GM18951 (cell line): Measurements from ENCODE around the gene TTI1.

ENCODE experiments used
- POLR2A ChIP-seq: IDR thresholded peaks from 4 replicates; pipeline ENCODE4 v1.6.1; 2011; ENCODE audit warnings: mild to moderate bottlenecking; ENCODE audit not compliant: insufficient read length, insufficient read depth; ENCODE audit errors: extremely low read depth
- in situ Hi-C: fragments of 300-500 bp; cut with MboI; formaldehyde crosslinking; loops from one replicate; pipeline ENCODE4 v1.12.0; 2022; ENCODE audit warnings: low sequenced_read_pairs, mixed read lengths, inconsistent platforms; ENCODE audit not compliant: unreplicated experiment

The TTI1 gene

DNA sequence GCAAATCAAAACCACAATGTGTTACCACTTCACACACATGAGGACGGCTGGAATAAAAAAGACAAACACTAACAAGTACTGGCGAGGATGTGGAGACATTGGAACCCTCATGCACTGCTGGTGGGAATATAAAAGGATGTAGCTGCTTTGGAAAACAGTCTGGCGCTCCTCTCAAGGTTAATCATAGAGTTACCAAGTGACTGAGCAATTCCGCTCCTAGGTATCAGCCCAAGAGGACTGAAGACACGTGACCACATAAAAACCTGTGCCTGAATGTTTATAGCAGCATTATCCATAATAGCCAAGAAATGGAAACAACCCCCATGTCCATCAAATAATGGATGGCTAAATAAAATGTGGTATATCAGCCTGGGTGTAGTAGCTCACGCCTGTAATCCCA, 85.3 kb downstream of the TTI1 start:
- in situ Hi-C loops: no loop called here

DNA sequence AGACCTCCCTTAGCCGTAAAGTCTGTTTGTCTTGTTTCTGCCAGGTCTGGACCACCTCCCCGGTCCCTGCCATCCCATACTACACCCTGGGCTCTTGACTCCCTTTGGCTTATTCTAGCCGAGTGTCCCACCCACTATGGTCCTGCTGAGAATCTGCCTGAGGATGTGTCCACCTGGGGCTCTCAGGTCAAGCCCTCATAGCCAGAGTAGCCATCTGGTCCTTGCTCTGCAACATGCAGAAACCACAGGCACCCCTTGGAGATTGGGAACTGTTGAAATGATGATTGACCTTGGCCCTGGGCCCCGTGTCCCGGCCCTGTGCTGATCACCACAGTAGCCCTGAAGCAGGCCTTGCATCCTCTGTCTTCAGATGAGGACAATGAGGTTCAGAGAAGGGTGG, 86.3 kb downstream of the TTI1 start:
- in situ Hi-C loops: no loop called here
- no peak for TF ChIP-seq POLR2A

More for the DNA sequence above, 85.3 kb downstream of the TTI1 start:
- TF ChIP-seq POLR2A: no peak

DNA sequence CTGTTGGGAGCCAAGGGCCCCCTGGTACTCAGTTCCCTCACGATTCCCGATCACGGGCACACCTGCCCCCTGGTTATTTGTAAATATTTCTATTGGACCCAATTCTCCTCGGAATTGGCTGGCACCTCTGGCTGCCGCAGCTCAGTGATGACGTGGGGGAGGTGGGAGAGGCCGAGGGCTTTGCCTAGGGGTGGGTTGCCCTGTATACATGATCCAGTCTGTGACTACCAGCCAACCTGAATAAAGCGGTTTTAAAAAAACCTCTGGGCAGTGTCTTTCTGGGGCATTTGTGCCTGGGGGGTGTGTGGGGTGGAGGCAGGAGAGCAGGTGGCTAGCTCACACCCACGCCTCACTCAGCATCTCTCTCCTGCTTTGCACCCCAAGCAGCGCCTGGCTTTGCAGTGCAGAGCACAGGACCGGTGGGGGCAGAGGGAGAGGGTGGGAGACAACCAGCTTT, 88.1 kb downstream of the TTI1 start:
- in situ Hi-C loops: no loop called here
- TF ChIP-seq POLR2A: no peak

DNA sequence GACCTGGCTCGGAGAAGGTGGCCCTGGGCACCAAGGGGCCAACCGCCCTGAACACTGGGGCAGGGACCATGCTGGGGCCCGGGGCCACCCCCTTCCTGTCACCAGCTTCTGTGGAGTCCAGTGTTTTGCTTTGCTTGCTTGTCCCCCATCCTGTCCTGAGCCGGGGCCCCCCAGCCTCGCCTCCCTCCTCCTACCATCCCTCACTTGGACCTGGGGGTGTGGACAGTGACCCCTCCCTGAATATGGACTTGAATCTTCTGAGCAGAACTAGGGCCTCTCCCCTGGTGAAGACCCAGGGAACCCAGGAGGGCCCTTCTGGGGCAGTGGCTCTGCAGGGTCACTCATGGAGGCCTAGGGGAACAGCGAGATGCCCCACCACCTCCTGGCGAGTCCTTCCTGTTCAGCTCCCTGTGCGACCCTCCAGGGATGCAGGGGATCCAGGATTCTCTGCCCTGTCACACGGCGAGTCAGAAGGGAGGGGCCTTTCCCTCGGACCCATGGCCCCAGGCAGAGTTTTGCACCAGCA, 88.7 kb downstream of the TTI1 start:
- no peak for TF ChIP-seq POLR2A

DNA sequence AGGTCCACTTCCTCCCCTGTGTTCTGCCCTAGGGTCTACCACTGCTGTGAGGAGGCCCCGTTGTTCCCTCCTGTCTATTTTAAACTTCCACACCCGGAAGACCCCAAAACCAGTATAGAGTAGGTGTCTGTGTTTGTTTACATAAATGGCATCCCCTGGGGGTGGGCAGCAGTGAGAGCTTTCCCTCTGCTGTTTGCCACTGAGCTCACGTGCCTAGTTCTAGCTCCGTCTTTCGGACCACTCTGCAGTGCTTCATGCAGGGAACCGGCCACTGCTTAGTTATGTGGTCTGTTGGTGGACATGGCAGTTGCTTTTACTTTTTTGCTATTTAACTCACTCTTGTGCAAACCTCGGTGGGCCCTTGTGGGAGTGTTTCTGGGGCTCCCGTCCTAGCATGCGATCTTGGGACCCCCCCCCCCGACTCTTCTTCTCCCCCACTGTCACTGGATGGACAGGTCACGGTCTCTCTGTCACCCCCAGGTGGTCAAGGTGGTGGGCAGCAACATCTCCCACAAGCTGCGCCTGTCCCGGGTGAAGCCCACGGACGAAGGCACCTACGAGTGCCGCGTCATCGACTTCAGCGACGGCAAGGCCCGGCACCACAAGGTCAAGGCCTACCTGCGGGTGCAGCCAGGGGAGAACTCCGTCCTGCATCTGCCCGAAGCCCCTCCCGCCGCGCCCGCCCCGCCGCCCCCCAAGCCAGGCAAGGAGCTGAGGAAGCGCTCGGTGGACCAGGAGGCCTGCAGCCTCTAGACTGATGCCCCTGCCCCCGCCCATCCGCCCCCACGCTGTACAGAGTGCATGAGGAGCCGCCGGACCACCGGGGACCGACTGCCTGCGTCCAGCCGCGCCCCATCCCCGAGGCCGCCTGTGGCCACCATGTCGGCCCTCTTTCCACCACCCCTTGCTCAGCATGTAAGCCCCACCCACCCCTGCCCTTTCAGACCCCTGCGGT, 89.5 kb downstream of the TTI1 start:
- in situ Hi-C loops: no loop called here
- no peak for TF ChIP-seq POLR2A

More for the DNA sequence above, 88.7 kb downstream of the TTI1 start:
- in situ Hi-C loops: no loop called here

DNA sequence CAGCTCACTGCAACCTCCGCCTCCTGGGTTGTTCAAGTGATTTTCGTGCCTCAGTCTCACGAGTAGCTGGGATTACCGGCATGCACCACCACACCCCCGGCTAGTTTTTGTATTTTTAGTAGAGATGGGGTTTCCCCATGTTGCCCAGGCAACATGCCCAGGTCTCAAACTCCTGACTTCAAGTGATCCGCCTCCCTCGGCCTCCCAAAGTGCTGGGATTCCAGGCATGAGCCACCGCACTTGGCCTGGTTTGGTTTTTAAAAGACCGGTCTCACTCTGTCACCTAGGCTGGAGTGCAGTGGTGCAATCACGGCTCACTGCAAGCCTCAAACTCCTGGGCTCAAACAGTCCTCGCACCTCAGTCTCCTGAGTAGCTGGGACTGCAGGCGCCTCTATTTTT, 90.2 kb downstream of the TTI1 start:
- in situ Hi-C loops: no loop called here
- no peak for TF ChIP-seq POLR2A

DNA sequence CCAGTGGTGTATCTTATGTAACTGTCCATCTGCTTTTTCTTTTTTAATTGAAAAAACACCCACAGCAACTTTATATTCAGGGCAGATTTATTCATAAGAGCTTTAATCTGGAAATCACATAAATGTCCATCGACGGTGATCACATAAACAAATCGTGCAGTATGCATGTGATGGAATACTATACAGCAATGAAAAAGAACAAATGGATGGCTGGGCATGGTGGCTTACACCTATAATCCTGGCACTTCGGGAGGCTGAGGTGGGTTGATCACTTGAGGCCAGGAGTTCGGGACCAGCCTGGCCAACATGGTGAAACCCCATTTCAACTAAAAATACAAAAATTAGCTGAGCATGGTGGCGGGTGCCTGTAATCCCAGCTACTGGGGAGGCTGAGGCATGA, 91.3 kb downstream of the TTI1 start:
- no peak for TF ChIP-seq POLR2A
- in situ Hi-C loops: no loop called here

DNA sequence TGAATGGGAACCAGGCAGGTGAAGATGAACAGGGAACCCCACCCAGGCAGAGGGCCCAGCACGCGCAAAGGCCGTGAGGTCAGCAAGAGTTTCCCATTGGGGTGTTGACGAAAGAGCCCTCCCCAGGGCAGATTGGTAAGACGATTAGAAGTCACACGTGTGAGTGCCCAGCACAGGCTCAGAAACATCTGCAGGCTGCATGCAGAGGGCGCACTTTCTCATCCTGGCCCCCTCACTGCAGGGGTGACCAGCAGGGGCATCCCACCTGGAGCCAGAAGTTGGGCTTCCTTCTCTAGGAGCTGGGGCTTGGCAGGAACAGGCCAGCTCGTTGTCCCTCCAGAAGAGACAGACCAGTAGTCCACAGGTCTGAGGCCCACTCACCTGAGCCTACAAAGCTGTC, 91.9 kb downstream of the TTI1 start:
- in situ Hi-C loops: no loop called here
- TF ChIP-seq POLR2A: no peak

DNA sequence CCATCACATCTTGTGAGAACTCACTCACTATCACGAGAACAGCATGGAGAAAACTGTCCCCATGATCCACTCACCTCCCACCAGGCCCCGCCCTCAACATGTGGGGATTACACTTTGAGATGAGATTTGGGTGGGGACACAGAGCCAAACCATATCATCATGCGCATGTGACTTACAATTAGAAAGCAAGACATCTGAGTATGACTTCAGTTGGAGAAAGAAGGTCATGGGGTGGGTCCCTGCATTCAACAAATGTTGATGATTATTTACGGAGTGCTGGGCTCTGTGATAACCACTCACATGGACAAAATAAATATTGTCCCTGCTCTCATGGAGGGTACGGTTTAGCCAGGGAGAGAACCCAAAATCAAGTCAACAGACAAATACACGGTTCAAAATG, 92.4 kb downstream of the TTI1 start:
- no peak for TF ChIP-seq POLR2A
- in situ Hi-C loops: no loop called here

DNA sequence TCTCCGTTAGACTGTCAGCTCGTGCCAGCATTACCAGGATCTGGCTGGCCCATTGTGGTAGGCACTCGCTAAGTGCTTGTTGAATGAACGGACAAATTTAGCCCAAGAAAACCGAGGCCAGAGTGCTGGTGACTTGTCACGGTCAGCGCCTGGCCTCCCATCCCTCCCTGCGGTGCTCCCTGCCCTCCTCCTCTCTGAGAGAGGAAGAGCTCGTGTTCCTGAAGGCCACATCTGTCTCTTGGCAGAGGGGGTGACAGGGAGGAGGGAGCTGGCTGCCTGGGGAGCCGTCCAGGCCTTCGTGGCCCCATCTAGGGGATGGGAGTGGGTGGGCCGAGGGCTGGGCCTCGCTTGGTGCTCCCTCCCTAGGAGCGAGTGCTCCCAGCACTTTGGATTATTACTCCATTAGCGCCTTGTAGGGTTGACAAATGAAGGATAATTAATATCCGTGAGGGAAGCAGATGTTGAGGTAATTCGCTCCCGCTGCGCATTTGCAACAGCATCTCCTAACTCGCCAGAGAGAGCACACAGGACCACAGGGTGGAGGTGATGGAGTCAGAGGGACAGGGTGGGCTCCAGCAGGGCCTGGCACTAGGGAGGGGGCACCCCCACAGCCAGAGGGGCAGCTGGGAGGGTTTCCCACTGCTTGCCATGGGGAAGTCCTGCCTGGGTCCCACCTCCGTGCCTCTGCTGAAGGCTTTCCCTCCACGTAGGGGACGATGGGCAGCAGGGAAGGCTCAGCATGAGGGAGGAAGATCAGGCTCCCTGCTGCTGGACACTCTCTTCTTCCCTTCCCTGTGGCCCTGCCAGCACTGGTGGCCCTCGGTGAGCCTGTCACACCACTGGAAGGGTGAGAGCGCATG, 93.3 kb downstream of the TTI1 start:
- no peak for TF ChIP-seq POLR2A
- in situ Hi-C loops: no loop called here

DNA sequence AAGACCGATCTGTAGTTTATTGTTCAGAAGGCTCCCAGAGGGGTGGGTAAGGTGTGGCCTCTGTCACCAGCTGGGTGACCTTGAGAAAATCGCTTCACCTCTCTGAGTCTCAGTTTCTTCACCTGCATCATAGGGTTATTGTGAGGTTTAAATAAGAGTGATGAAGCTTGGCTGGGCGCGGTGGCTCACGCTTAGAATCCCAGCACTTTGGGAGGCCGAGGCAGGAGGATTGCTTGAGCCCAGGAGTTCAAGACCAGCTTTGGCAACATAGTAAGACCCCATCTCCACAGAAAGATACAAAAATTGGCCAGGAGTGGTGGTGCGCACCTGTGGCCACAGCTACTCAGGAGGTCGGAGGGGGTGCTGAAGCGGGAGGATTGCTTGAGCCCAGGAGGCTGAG, 94.3 kb downstream of the TTI1 start:
- in situ Hi-C loops: no loop called here
- no peak for TF ChIP-seq POLR2A

DNA sequence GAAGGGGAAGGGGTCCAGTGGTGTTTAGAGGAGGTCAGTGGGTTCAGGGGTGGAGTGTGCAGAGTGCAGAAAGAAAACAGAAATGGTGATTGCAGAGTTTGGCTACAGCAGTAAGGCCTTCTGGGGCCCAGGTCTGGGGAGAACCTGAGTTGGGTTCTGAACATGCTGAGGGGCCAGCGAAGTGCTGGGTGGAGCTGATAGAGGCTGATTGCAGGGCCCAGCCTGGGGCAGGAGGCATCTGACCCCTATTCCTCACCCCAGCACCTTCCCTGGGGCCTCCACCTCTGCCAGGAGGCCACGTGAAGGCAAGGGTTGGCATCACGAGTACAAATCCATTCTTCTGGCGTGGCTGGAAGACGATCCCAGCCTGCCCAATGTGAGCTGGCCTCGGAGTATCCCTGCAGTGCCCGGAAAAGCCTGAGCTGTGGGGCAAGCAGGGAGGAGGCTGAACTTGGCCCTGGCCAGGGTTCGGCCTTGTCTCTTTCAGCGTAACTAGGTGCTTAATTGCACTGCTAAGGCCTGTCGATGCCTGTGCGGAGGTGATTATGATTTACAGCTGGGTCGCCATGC, 95.0 kb downstream of the TTI1 start:
- TF ChIP-seq POLR2A: no peak
- in situ Hi-C loops: no loop called here

DNA sequence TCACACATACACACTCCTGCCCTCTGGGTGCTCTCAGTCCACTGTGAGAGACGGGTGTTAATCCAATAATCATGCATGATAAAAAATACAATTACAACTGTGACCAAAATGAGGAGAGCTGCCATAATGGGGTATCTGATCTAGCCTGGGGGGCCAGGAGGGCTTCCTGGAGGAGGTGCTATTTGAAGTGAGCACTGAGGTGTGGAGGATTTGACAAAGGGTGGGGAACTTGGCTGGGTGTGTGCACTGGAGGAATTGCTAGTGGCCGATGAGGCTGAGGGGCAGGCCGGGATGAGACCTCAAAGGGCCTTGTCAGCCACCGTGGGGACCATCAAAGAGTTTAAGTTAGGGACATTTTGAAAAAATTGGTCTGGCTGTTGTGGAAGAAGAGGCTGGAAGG, 95.6 kb downstream of the TTI1 start:
- in situ Hi-C loops: no loop called here
- no peak for TF ChIP-seq POLR2A
